AG08395 (cell line): ENCODE measurements around the gene PLN.
A peak's percentile ranks its signal among the peaks of the same experiment; 100 is the strongest.

Experiments used
- DNase-seq: peaks from one replicate; pipeline ENCODE4 v3.0.0; 2012; ENCODE audit warnings: mixed read lengths, low spot score

The PLN gene

GRCh38 chr6:118537574-118537973, 10.5 kb upstream of the PLN start:
- peak; percentile 15 for DNase-seq

- peak; percentile 68 for DNase-seq
Observed at GRCh38 chr6:118542184-118542952, 5.7 kb upstream of the PLN start.

- DNase-seq = no peak
Observed at GRCh38 chr6:118544105-118544504, 4.0 kb upstream of the PLN start.

- DNase-seq = no peak
Observed at GRCh38 chr6:118546164-118546879, 1.8 kb upstream of the PLN start.

GRCh38 chr6:118546880-118547218, 1.2 kb upstream of the PLN start:
- DNase-seq = no peak

GRCh38 chr6:118548613-118549012, 517 bp downstream of the PLN start:
- no peak for DNase-seq

- peak; percentile 44 for DNase-seq
Observed at GRCh38 chr6:118551063-118552053, 3.3 kb downstream of the PLN start.

- DNase-seq = no peak
Observed at GRCh38 chr6:118553132-118553531, 5.0 kb downstream of the PLN start.

GRCh38 chr6:118554698-118555097, 6.6 kb downstream of the PLN start:
- DNase-seq = no peak

- no peak for DNase-seq
Observed at GRCh38 chr6:118558464-118559217, 10.5 kb downstream of the PLN start.

- DNase-seq = no peak
Observed at GRCh38 chr6:118559659-118560058, 11.6 kb downstream of the PLN start.

- no peak for DNase-seq
Observed at GRCh38 chr6:118562248-118562647, 14.2 kb downstream of the PLN start.

GRCh38 chr6:118562959-118563358, 14.9 kb downstream of the PLN start:
- peak; percentile 55 for DNase-seq

GRCh38 chr6:118565311-118565960, 17.3 kb downstream of the PLN start:
- DNase-seq = no peak

- no peak for DNase-seq
Observed at GRCh38 chr6:118567974-118568373, 19.9 kb downstream of the PLN start.

GRCh38 chr6:118569498-118569897, 21.4 kb downstream of the PLN start:
- DNase-seq = no peak

GRCh38 chr6:118571121-118571520, 23.0 kb downstream of the PLN start:
- no peak for DNase-seq

- DNase-seq = no peak
Observed at GRCh38 chr6:118574051-118574865, 26.2 kb downstream of the PLN start.

- DNase-seq = no peak
Observed at GRCh38 chr6:118577972-118578371, 29.9 kb downstream of the PLN start.

GRCh38 chr6:118578617-118579016, 30.5 kb downstream of the PLN start:
- DNase-seq = no peak
